HEK293T (cell line): ENCODE results near the gene CHMP3.
"Not testable (repeated sequence)": the region's sequence is repeated elsewhere in the genome, so short reads cannot be mapped to it uniquely, and the experiment has no call there.

Source experiments
- CTCF ChIA-PET: fragments of 350-600 bp; formaldehyde crosslinking; extraction: SDS; loops from one replicate; lab custom pipeline; 2021; ENCODE audit warnings: antibody characterized with exemption, inconsistent platforms; lab: Yijun Ruan, JAX
- POLR2A ChIA-PET: fragments of 350-600 bp; formaldehyde crosslinking; extraction: SDS; loops from one replicate; lab custom pipeline; 2020; ENCODE audit warnings: antibody characterized with exemption, inconsistent platforms; lab: Yijun Ruan, JAX
- DNase-seq: peaks from one replicate; pipeline ENCODE4 v3.0.0; 2012; ENCODE audit warnings: mixed read lengths; ENCODE audit errors: extremely low spot score
- ARNT ChIP-seq: fragments of 450-650 bp; IDR thresholded peaks from 2 replicates; pipeline ENCODE4 v1.6.1; 2017; ENCODE audit warnings: mild to moderate bottlenecking
- BHLHE40 ChIP-seq: fragments of 450-650 bp; IDR thresholded peaks from 2 replicates; pipeline ENCODE4 v1.6.1; 2016; ENCODE audit warnings: mild to moderate bottlenecking, moderate library complexity, borderline replicate concordance
- CTBP1 ChIP-seq: fragments of 450-650 bp; IDR thresholded peaks from 2 replicates; pipeline ENCODE4 v1.6.1; 2016; ENCODE audit warnings: borderline replicate concordance
- ELF4 ChIP-seq: fragments of 450-650 bp; IDR thresholded peaks from 2 replicates; pipeline ENCODE4 v1.6.1; 2017; ENCODE audit warnings: antibody characterized with exemption
- FOXA1 ChIP-seq: fragments of 450-650 bp; IDR thresholded peaks from 2 replicates; pipeline ENCODE4 v1.6.1; 2016; ENCODE audit warnings: mild to moderate bottlenecking
- FOXK2 ChIP-seq: fragments of 450-650 bp; IDR thresholded peaks from 2 replicates; pipeline ENCODE4 v1.6.1; 2016; ENCODE audit warnings: mild to moderate bottlenecking
- FOXM1 ChIP-seq: fragments of 450-650 bp; IDR thresholded peaks from 2 replicates; pipeline ENCODE4 v1.6.1; 2017; ENCODE audit warnings: mild to moderate bottlenecking, borderline replicate concordance
- HDGF ChIP-seq: fragments of 450-650 bp; IDR thresholded peaks from 2 replicates; pipeline ENCODE4 v1.6.1; 2017; ENCODE audit warnings: antibody characterized with exemption, borderline replicate concordance
- L3MBTL2 ChIP-seq: fragments of 450-650 bp; conservative IDR thresholded peaks from 2 replicates; pipeline ENCODE4 v1.6.1; 2016; ENCODE audit warnings: mild to moderate bottlenecking
- LEF1 ChIP-seq: fragments of 450-650 bp; IDR thresholded peaks from 2 replicates; pipeline ENCODE4 v1.6.1; 2017; ENCODE audit warnings: mild to moderate bottlenecking, borderline replicate concordance
- NFRKB ChIP-seq: fragments of 450-650 bp; IDR thresholded peaks from 2 replicates; pipeline ENCODE4 v1.6.1; 2016; ENCODE audit warnings: mild to moderate bottlenecking, moderate library complexity
- SP1 ChIP-seq: fragments of 450-650 bp; IDR thresholded peaks from 2 replicates; pipeline ENCODE4 v1.6.1; 2017
- SUZ12 ChIP-seq: fragments of 450-650 bp; IDR thresholded peaks from 2 replicates; pipeline ENCODE4 v1.6.1; 2016; ENCODE audit warnings: mild to moderate bottlenecking
- TARDBP ChIP-seq: fragments of 450-650 bp; IDR thresholded peaks from 2 replicates; pipeline ENCODE4 v1.6.1; 2016
- ZNF384 ChIP-seq: fragments of 450-650 bp; IDR thresholded peaks from 2 replicates; pipeline ENCODE4 v1.6.1; 2016
- TF ChIP-seq, protein P1 (sequence below): fragments of 450-650 bp; IDR thresholded peaks from 2 replicates; pipeline ENCODE4 v1.6.1; 2016

The CHMP3 gene

DNA sequence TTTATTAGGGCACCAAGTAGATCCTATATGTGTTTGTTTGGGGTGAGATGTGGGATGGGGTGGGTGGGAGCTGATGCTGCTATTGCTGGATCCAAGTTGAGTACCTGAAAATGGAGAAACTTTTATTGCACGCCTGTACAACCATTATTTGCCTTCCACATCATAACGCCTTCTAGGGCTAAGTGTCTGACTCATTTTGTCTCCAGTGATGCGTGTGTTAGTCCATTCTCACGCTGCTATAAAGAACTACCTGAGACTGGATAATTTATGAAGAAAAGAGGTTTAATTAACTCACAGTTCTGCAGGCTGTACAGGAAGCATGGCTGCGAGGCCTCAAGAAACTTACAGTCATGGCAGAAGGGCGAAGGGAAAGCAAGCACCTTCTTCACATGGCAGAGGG is 63.9 kb downstream of the CHMP3 start:
- CTCF ChIA-PET, result interaction anchor here (0.7 kb wide), 1 partner anchor 96 kb away, joined by 3 read pairs; no protein-coding TSS in a partner anchor
- POLR2A ChIA-PET, result no interaction called here
- no peak for DNase-seq
- TF ChIP-seq SUZ12 (no peak), ZNF384 (no peak), NFRKB (no peak), ELF4 (no peak), CTBP1 (no peak), TARDBP (no peak), LEF1 (no peak), FOXA1 (no peak), L3MBTL2 (no peak), HDGF (no peak), BHLHE40 (no peak)
- TF ChIP-seq, protein P1, sequence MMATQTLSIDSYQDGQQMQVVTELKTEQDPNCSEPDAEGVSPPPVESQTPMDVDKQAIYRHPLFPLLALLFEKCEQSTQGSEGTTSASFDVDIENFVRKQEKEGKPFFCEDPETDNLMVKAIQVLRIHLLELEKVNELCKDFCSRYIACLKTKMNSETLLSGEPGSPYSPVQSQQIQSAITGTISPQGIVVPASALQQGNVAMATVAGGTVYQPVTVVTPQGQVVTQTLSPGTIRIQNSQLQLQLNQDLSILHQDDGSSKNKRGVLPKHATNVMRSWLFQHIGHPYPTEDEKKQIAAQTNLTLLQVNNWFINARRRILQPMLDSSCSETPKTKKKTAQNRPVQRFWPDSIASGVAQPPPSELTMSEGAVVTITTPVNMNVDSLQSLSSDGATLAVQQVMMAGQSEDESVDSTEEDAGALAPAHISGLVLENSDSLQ, result no peak

GRCh38 chr2:86498468-86499260 is 64.6 kb downstream of the CHMP3 start:
- TF ChIP-seq FOXK2, result no peak
- TF ChIP-seq NFRKB, result no peak
- DNase-seq, result no peak
- ChIA-PET POLR2A (no interaction called here), CTCF (interaction anchor here (0.7 kb wide), 1 partner anchor 95 kb away, joined by 3 read pairs; no protein-coding TSS in a partner anchor)

GRCh38 chr2:86496391-86496790 is 66.9 kb downstream of the CHMP3 start:
- POLR2A ChIA-PET, CTCF ChIA-PET, DNase-seq: not testable (repeated sequence)

DNA sequence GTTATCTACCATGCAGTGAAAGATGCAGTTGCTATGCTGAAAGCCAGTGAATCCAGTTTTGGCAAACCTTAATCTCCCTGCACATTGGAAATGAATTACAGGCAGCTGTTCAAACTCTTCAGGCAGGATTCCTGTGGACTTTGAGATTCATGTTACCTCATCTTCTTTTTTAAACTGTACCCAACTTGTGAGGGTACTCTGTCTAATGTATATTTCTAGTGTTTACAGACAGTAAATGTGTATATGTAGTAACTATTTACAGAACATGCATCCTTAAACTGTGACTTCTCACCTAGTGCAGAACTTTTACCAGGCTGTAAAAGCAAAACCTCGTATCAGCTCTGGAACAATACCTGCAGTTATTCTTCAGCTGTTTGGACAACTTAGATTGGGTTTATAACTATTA is 71.2 kb downstream of the CHMP3 start:
- TF ChIP-seq, protein P1, result no peak
- TF ChIP-seq SP1 (no peak), ELF4 (no peak), FOXA1 (no peak), BHLHE40 (no peak), FOXM1 (no peak), ZNF384 (no peak), TARDBP (no peak), SUZ12 (no peak), NFRKB (no peak), L3MBTL2 (no peak), ARNT (no peak), LEF1 (no peak), CTBP1 (no peak), FOXK2 (no peak), HDGF (no peak)
- POLR2A ChIA-PET, result no interaction called here
- CTCF ChIA-PET, result interaction anchor here (0.6 kb wide), 1 partner anchor 13 kb away, joined by 4 read pairs; no protein-coding TSS in a partner anchor
- DNase-seq, result no peak

GRCh38 chr2:86491088-86491487 is 72.2 kb downstream of the CHMP3 start:
- POLR2A ChIA-PET, result no interaction called here
- CTCF ChIA-PET, result interaction anchor here (0.6 kb wide), 1 partner anchor 12 kb away, joined by 4 read pairs; no protein-coding TSS in a partner anchor
- no peak for DNase-seq
- TF ChIP-seq FOXA1 (no peak), FOXK2 (no peak), ARNT (no peak), SP1 (no peak), BHLHE40 (no peak), ZNF384 (no peak), HDGF (no peak), TARDBP (no peak)
- TF ChIP-seq, protein P1, result no peak

GRCh38 chr2:86490245-86490644 is 73.0 kb downstream of the CHMP3 start:
- DNase-seq, result no peak
- ChIA-PET POLR2A (no interaction called here), CTCF (no interaction called here)
- no peak for TF ChIP-seq SUZ12
- TF ChIP-seq LEF1, result no peak
- TF ChIP-seq FOXM1, result no peak
- TF ChIP-seq, protein P1, result no peak
- TF ChIP-seq ZNF384, result no peak
- TF ChIP-seq HDGF, result no peak
- no peak for TF ChIP-seq SP1
- TF ChIP-seq NFRKB, result no peak
- TF ChIP-seq ARNT, result no peak
- no peak for TF ChIP-seq CTBP1
- no peak for TF ChIP-seq FOXK2
- no peak for TF ChIP-seq FOXA1
- TF ChIP-seq TARDBP, result no peak
- no peak for TF ChIP-seq BHLHE40
- TF ChIP-seq ELF4, result no peak
- no peak for TF ChIP-seq L3MBTL2
